GM12891 (cell line): ENCODE measurements around the gene ARHGAP26.

Experiments used
- POLR2A ChIP-seq: IDR thresholded peaks from 2 replicates; pipeline ENCODE4 v1.6.1; 2011; ENCODE audit warnings: low read depth, low read length, control low read depth
- POLR2AphosphoS5 ChIP-seq: IDR thresholded peaks from 2 replicates; pipeline ENCODE4 v1.6.1; 2011; ENCODE audit warnings: low read depth, low read length, control low read depth
- POU2F2 ChIP-seq: IDR thresholded peaks from 2 replicates; pipeline ENCODE4 v1.6.1; 2011; ENCODE audit warnings: low read depth, mild to moderate bottlenecking, control low read depth, low read length, moderate library complexity
- TAF1 ChIP-seq: IDR thresholded peaks from 2 replicates; pipeline ENCODE4 v1.6.1; 2011; ENCODE audit warnings: low read depth, low read length, control low read depth

DNA sequence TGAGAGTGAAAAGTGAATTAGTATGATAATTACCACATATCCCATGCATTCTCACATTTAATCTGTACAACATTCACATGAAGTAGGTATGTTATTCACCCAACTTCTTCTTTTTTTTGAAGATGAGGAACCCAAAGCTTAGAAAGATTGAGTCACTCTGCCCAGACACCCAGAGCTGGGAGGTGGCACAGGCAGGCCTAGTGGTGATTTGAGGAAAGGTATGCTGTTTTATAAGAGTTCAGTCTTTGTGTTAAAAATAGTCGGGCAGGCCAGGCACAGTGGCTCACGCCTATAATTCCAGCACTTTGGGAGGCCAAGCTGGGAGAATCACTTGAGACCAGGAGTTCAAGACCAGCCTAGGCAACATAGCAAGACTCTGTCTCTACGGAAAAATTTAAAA lies 348.0 kb downstream of the ARHGAP26 start:
- no peak for TF ChIP-seq POLR2AphosphoS5
- no peak for TF ChIP-seq TAF1
- TF ChIP-seq POLR2A: no peak
- TF ChIP-seq POU2F2: no peak
